GM12892 (cell line): ENCODE results near the gene THG1L. TPM values are rescaled to one million over a fixed set of nuclear protein-coding genes. Genes with fewer than 3 reads are reported as not detected.
"Not testable (repeated sequence)": the region's sequence is repeated elsewhere in the genome, so short reads cannot be mapped to it uniquely, and the experiment has no call there.

ENCODE experiments used
- DNase-seq: peaks from one replicate; pipeline ENCODE4 v3.0.0; 2011; ENCODE audit not compliant: insufficient read length
- FAIRE-seq: peaks from 2 replicates; lab custom pipeline; 2011; peaks lifted over from hg19 to GRCh38; lab: Jason Lieb, UNC
- POLR2A ChIP-seq: IDR thresholded peaks from 2 replicates; pipeline ENCODE4 v1.6.1; 2011; ENCODE audit warnings: low read depth, low read length, control low read depth
- POLR2AphosphoS5 ChIP-seq: IDR thresholded peaks from 2 replicates; pipeline ENCODE4 v1.6.1; 2011; ENCODE audit warnings: low read depth, low read length, control low read depth
- TAF1 ChIP-seq: IDR thresholded peaks from 2 replicates; pipeline ENCODE4 v1.6.1; 2011; ENCODE audit warnings: low read depth, mild to moderate bottlenecking, control low read depth, low read length, borderline replicate concordance
- polyA plus RNA-seq: library from polyadenylated mRNA; unstranded; fragments of >200 nt; gene quantifications from one replicate; pipeline ENCODE4 v1.2.1, GENCODE V29; 2012; ENCODE audit warnings: missing spikeins, inconsistent platforms; ENCODE audit not compliant: missing spikeins

Gene THG1L
- 23.6 TPM for polyA plus RNA-seq

DNA sequence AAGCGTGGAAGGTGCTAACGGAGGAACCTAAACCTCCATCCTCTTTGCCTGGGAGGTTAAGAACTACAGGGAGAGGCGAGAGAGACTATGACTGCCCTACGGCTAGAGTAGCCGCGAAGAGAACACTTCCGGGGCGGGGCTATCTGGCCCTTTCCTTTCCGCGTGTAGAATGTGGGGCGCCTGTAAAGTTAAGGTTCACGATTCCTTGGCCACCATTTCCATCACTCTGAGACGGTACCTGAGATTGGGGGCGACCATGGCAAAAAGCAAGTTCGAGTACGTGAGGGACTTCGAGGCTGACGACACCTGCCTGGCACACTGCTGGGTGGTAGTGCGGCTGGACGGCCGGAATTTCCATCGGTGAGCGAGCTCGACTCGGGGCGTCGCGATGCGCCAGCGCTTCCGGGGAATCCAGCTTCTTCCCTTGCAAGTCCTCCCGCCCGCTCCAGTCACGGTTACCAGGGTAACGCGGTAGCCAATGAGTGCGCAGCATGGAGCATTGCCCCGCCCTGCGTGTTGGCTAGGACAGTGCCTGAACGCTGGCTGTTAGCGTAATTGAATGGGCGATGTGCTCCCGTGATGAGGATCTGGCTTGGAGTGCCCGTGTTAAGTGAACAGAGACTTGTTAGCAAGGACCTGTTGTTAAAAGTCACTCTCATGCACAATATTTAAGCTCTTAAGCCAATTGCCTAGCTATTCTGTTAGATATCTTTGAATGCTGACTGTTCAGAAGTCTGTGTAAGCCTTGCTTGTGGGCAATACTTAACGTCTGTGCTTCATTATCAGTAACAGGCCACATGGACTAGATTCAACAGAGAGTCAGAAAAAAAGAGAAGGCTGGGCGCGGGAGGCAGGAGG is at the start of gene THG1L:
Gene THG1L (plus strand): TSS at position 149 of the 858 bp plus-strand sequence. CDS start 21 bp downstream, at position 170.
- TF ChIP-seq POLR2A, result peak; percentile 97
- peak; percentile 98 for TF ChIP-seq POLR2AphosphoS5
- TF ChIP-seq TAF1, result no peak; the same call in none of the 2 replicates
- FAIRE-seq (peak; percentile 100), DNase-seq (peak; percentile 81)

DNA sequence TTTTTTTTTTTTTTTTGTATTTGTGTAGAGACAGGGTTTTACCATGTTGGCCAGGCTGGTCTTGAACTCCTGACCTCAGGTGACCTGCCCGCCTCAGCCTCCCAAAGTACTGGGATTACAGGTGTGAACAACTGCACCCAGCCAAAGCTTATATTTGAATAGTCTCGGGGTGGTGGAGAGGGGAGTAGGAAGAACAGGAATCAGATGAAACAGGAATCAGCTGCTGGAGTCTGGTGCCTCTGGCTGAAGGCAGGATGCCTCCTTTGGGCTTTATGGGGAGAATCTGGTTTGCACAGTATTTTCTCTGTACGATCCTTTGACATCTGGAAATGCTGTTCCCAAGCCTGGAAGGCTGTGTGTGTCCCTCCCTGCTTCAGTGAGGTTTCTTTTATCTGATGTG is 49.0 kb upstream of the THG1L start:
- DNase-seq (no peak), FAIRE-seq (no peak)
- no peak for TF ChIP-seq TAF1
- TF ChIP-seq POLR2A, result no peak
- TF ChIP-seq POLR2AphosphoS5, result no peak

DNA sequence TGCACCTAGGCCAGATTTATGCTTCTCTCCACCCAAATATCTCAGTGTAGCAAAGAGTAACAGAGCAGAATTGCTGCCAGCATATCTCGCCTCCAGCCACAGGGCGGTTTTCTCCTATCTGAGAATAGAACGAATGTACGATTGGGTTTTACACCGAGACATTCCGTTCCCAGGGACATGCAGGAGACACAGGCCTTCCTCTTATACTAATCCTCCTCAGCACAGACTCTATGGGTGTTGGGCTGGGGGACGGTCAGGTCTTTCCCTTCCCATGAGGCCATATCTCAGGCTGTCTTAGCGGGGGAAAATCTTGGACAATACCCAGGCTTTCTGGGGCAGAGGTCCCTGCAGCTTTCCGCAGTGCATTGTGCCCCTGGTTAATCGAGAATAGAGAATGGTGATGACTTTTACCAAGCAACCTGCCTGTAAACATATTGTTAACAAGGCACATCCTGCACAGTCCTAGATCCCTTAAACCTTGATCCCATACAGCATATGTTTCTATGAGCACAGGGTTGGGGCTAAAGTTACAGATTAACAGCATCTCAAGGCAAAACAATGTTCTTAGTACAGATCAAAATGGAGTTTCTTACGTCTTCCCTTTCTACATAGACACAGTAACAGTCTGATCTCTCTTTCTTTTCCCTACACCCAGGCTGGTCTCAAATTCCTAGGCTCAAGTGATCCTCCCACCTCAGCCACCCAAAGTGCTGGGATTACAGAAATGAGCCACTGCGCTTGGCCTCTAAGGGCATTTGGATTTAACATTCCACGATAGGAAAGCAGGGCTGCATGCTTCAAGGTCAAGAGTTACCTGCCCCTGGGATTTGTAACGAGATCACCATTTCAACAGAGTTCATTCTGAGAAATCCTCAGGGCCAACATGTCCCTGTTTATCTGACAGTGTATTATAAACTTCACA is 44.7 kb upstream of the THG1L start:
- not testable (repeated sequence) for DNase-seq
- FAIRE-seq, result peak; percentile 17

GRCh38 chr5:157687198-157687554 is 44.0 kb upstream of the THG1L start:
- no peak for TF ChIP-seq TAF1
- no peak for TF ChIP-seq POLR2AphosphoS5
- TF ChIP-seq POLR2A, result no peak
- peak; percentile 14 for FAIRE-seq

GRCh38 chr5:157689942-157690689 is 41.1 kb upstream of the THG1L start:
- DNase-seq (no peak), FAIRE-seq (no peak)

More at GRCh38 chr5:157687198-157687554, 44.0 kb upstream of the THG1L start:
- DNase-seq, result no peak

DNA sequence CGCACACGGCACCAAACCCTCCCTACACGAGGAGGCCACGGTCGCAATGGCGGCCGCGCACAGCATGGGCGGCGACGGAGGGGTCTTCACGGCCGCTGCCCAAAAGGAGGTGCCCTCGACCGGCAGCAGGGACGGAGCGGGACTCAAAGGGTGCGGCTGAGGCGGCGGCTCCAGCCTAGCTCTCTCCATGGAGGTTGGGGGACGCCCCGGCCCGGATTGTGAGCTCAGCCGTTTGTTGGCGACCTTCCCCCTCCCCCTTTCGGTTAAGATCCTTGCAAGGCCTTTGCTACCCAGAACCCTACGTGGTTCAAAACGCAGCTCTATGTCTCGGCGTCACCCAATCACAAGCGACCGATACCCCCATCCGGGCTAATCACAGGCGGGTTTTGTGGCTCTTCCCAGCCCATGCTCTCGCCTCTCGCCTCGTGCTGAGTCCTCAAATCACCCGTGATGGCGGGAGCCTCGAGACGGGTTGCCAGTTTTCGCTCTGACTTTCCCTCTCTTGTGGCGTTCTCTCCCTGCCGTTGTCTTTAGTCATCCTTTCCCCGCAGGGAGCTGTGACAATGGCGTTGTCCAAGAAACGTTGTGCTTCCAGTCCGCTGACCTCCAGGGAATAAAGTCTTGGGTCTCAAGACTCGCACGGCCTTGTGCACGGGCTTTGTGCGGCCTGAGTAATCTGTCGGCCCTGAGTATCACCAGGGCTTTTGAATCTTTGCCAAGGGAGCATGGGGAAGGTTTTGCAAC is 40.4 kb upstream of the THG1L start:
- TF ChIP-seq POLR2AphosphoS5 (no peak), POLR2A (no peak), TAF1 (no peak)
- FAIRE-seq (no peak), DNase-seq (no peak)

More at GRCh38 chr5:157689942-157690689, 41.1 kb upstream of the THG1L start:
- no peak for TF ChIP-seq POLR2A
- TF ChIP-seq POLR2AphosphoS5, result no peak
- no peak for TF ChIP-seq TAF1

DNA sequence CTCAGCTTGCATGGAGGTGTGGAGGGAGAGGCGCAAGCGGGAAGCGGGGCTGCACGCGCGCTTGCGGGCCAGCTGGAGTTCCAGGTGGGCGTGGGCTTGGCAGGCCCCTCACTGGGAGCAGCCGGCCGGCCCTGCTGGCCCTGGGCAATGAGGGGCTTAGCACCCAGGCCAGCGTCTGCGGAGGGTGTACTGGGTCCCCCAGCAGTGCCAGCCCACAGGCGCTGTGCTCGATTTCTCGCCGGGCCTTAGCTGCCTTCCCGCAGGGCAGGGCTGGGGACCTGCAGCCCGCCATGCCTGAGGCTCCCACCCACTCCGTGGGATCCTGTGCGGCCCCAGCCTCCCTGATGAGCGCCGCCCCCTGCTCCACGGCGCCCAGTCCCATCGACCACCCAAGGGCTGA is 37.4 kb upstream of the THG1L start:
- FAIRE-seq, DNase-seq: not testable (repeated sequence)

- not testable (repeated sequence) for FAIRE-seq, DNase-seq
Measured at GRCh38 chr5:157696154-157696553, 35.1 kb upstream of the THG1L start.

GRCh38 chr5:157698674-157699073 is 32.5 kb upstream of the THG1L start:
- FAIRE-seq, DNase-seq: not testable (repeated sequence)

DNA sequence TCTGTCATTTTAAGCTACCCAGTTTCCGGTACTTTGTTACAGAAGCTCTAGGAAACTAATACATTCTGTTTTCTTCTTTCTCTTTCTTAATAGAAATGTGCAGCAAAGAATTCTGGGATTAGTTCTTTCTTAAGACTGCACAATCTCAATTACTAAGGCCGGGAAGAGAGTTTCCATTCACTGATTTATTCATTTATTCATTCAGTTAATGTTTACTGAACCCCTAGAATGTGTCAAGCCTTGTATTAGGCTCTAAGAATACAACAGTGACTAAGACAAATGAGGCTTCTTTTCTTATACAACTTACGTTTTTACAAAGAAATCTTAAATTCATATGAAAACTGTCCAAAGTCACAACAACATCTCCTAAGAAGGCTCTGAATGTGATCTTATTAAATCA is 27.5 kb upstream of the THG1L start:
- DNase-seq, result no peak
- FAIRE-seq, result no peak
- TF ChIP-seq POLR2A (no peak), POLR2AphosphoS5 (no peak), TAF1 (no peak)

- no peak for FAIRE-seq
Measured at GRCh38 chr5:157708866-157709265, 22.4 kb upstream of the THG1L start.

More at GRCh38 chr5:157708866-157709265, 22.4 kb upstream of the THG1L start:
- DNase-seq, result no peak
- TF ChIP-seq POLR2AphosphoS5 (no peak), TAF1 (no peak), POLR2A (no peak)
